ENCODE results near the gene UBE3C. TPM values are rescaled to one million over a fixed set of nuclear protein-coding genes. Genes with fewer than 3 reads are reported as not detected.
A peak's percentile ranks its signal among the peaks of the same experiment; 100 is the strongest.

The UBE3C gene
- total RNA-seq, 3 donors from 2014 or later (not counting 1 experiment from before 2014, with no cell fraction given), result 44.6 to 56.7 (median 55.5) TPM

GRCh38 chr7:157292770-157293412 is 154.2 kb downstream of the UBE3C start:
- Mint-ChIP-seq H3K27me3 (ENCODE audit: low read depth in 2 of 2) (no peaks in the 10 kb centered on the region), H3K27ac (no peak overlapping the region), H3K4me1 (peaks cover 3% of the 10 kb centered on the region in 2 donors), H3K9me3 (no peaks in the 10 kb centered on the region), H3K36me3 (no peaks in the 10 kb centered on the region), H3K4me3 (no peak overlapping the region)
- Histone ChIP-seq H3K27ac (ENCODE audit: low read length) (no peak overlapping the region), H3K27me3 (ENCODE audit: control insufficient read depth, insufficient read depth, low read length) (no peaks in the 10 kb centered on the region), H3K36me3 (ENCODE audit: control insufficient read depth, insufficient read depth, low read length) (no peaks in the 10 kb centered on the region), H3K4me1 (ENCODE audit: control insufficient read depth, insufficient read depth, low read length) (no peaks in the 10 kb centered on the region), H3K9me3 (ENCODE audit: control insufficient read depth, insufficient read depth, low read length) (no peaks in the 10 kb centered on the region), H3K4me3 (ENCODE audit: low read length) (no peak overlapping the region)
- intact Hi-C loops (cut with micrococcal nuclease), result no loop called here
- no peak for DNase-seq
- WGBS (ENCODE audit: insufficient coverage), result 89% methylated on average over 32 of the region's 32 CpGs
- peak in 1 of 3 donors; percentile 2 for ATAC-seq
- no peak for TF ChIP-seq CTCF (IDR thresholded peaks at IDR 0.05)

GRCh38 chr7:157293413-157293788 is 154.7 kb downstream of the UBE3C start:
- Histone ChIP-seq H3K27ac (ENCODE audit: low read length) (no peak overlapping the region), H3K36me3 (ENCODE audit: control insufficient read depth, insufficient read depth, low read length) (no peaks in the 10 kb centered on the region), H3K4me1 (ENCODE audit: control insufficient read depth, insufficient read depth, low read length) (no peaks in the 10 kb centered on the region), H3K27me3 (ENCODE audit: control insufficient read depth, insufficient read depth, low read length) (no peaks in the 10 kb centered on the region), H3K4me3 (ENCODE audit: low read length) (no peak overlapping the region), H3K9me3 (ENCODE audit: control insufficient read depth, insufficient read depth, low read length) (no peaks in the 10 kb centered on the region)
- 92% methylated on average over 13 of the region's 13 CpGs for WGBS (ENCODE audit: insufficient coverage)
- DNase-seq (no peak), ATAC-seq (no peak)
- intact Hi-C loops (cut with micrococcal nuclease), result no loop called here
- TF ChIP-seq CTCF (IDR thresholded peaks at IDR 0.05), result no peak
- Mint-ChIP-seq H3K4me3 (no peak overlapping the region), H3K27ac (no peak overlapping the region), H3K9me3 (no peaks in the 10 kb centered on the region), H3K27me3 (ENCODE audit: low read depth in 2 of 2) (no peaks in the 10 kb centered on the region), H3K4me1 (peaks cover 5 to 6% of the 10 kb centered on the region in 2 donors), H3K36me3 (no peaks in the 10 kb centered on the region)

GRCh38 chr7:157294773-157295172 is 156.0 kb downstream of the UBE3C start:
- H3K4me3 ChIP-seq (ENCODE audit: low read length), result no peak overlapping the region
- H3K27me3 ChIP-seq (ENCODE audit: control insufficient read depth, insufficient read depth, low read length), result no peaks in the 10 kb centered on the region
- intact Hi-C loops (cut with micrococcal nuclease), result no loop called here
- ATAC-seq (no peak), DNase-seq (no peak)
- no peak overlapping the region for H3K27ac ChIP-seq (ENCODE audit: low read length)
- no peaks in the 10 kb centered on the region for H3K36me3 ChIP-seq (ENCODE audit: control insufficient read depth, insufficient read depth, low read length)
- H3K4me1 ChIP-seq (ENCODE audit: control insufficient read depth, insufficient read depth, low read length), result peaks cover 13% of the 10 kb centered on the region
- Mint-ChIP-seq H3K36me3 (no peaks in the 10 kb centered on the region), H3K27ac (no peak overlapping the region), H3K9me3 (no peaks in the 10 kb centered on the region), H3K4me3 (no peak overlapping the region), H3K4me1 (peaks cover 16 to 19% of the 10 kb centered on the region in 2 donors), H3K27me3 (ENCODE audit: low read depth in 2 of 2) (no peaks in the 10 kb centered on the region)
- WGBS (ENCODE audit: insufficient coverage), result 91% methylated on average over 12 of the region's 12 CpGs
- TF ChIP-seq CTCF (IDR thresholded peaks at IDR 0.05), result no peak
- no peaks in the 10 kb centered on the region for H3K9me3 ChIP-seq (ENCODE audit: control insufficient read depth, insufficient read depth, low read length)

- no peak overlapping the region for H3K4me3 ChIP-seq (ENCODE audit: low read length)
- DNase-seq, result no peak
- H3K9me3 ChIP-seq (ENCODE audit: control insufficient read depth, insufficient read depth, low read length), result no peaks in the 10 kb centered on the region
- H3K27ac ChIP-seq (ENCODE audit: low read length), result no peak overlapping the region
- WGBS (ENCODE audit: insufficient coverage), result 87% methylated on average over 12 of the region's 12 CpGs
- no peak for ATAC-seq
- Mint-ChIP-seq H3K27ac (no peak overlapping the region), H3K4me3 (no peak overlapping the region), H3K4me1 (peaks cover 21 to 24% of the 10 kb centered on the region in 2 donors), H3K36me3 (no peaks in the 10 kb centered on the region), H3K27me3 (ENCODE audit: low read depth in 2 of 2) (no peaks in the 10 kb centered on the region), H3K9me3 (no peaks in the 10 kb centered on the region)
- peaks cover 18% of the 10 kb centered on the region for H3K4me1 ChIP-seq (ENCODE audit: control insufficient read depth, insufficient read depth, low read length)
- intact Hi-C loops (cut with micrococcal nuclease), result no loop called here
- TF ChIP-seq CTCF (IDR thresholded peaks at IDR 0.05), result no peak
- no peaks in the 10 kb centered on the region for H3K36me3 ChIP-seq (ENCODE audit: control insufficient read depth, insufficient read depth, low read length)
- H3K27me3 ChIP-seq (ENCODE audit: control insufficient read depth, insufficient read depth, low read length), result no peaks in the 10 kb centered on the region
Observed at GRCh38 chr7:157295338-157295737, 156.6 kb downstream of the UBE3C start.

Measured in natural killer cell (primary cell).